ENCODE data around the gene SLC7A6.

The SLC7A6 gene

GRCh38 chr16:68306633-68307032 is 42.3 kb downstream of the SLC7A6 start:
- no peak for DNase-seq (ENCODE audit: low spot score)

- DNase-seq (ENCODE audit: low spot score), result no peak
These were observed 45.5 kb downstream of the SLC7A6 start for GRCh38 chr16:68309799-68310198.

DNA sequence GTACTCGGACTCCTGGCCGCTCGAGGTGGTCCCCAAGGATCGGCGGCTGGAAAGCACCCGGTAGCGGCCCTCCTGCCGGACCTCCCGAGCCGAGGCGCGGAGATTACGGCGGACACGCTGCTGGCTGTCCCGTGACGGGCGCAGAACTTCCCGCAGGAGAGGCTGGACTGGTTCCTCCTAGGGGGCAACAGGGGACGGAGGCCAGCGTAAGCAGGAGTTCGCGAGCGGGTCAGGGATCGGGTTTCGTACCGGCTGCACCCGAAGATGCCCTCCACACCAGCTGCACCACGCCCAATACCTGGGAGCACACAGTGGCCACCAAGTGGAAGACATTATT is 46.1 kb downstream of the SLC7A6 start:
- DNase-seq (ENCODE audit: low spot score), result no peak

DNA sequence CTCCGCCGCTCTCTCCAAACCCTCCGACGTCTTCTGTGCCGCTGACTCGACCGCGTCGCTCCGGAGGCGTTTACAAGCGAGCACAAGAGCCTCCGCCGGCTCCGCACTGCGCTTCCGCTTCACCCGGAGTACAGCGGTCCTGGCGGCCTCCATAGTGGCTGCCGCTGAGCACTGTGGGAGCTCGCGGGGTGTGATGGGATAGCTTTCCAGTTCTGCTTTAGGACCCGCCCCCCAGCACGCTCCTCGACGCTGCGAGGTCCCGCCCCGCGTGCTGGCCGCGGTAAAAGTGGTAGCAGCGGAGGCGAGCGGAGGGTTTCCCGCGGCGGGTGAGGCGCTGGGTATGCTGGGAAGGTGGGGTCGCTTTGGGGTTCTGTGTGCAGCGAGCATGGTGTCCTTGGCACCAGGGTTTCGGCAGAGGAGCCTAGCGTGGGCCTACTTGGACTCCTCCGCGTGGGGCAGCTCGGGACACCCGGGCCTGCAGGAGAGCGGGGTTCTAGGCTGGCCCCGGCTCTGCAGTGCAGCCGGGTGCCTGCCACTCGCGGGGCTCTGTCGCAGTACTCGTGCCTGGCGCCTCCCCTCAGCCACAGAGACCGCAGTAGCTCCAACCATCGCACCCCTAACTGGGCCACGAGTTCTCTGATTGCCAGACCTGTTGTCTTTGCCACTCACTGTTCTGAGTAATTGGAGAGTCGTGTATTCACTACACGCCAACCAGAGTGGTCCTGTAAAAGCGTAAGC is 46.6 kb downstream of the SLC7A6 start, which contains the start of the genes PRMT7 and SLC7A6OS:
Gene PRMT7, plus strand, starts transcription at position 246 of the 738 bp plus-strand sequence. CDS start 4,961 bp downstream, outside the sequence.
Gene SLC7A6OS, minus strand, starts transcription at position 173 of the 738 bp plus-strand sequence. Its CDS starts 20 bp downstream, at position 153.
- DNase-seq (ENCODE audit: low spot score), result peak; percentile 88

GRCh38 chr16:68313116-68313515 is 48.8 kb downstream of the SLC7A6 start:
- no peak for DNase-seq (ENCODE audit: low spot score)

DNA sequence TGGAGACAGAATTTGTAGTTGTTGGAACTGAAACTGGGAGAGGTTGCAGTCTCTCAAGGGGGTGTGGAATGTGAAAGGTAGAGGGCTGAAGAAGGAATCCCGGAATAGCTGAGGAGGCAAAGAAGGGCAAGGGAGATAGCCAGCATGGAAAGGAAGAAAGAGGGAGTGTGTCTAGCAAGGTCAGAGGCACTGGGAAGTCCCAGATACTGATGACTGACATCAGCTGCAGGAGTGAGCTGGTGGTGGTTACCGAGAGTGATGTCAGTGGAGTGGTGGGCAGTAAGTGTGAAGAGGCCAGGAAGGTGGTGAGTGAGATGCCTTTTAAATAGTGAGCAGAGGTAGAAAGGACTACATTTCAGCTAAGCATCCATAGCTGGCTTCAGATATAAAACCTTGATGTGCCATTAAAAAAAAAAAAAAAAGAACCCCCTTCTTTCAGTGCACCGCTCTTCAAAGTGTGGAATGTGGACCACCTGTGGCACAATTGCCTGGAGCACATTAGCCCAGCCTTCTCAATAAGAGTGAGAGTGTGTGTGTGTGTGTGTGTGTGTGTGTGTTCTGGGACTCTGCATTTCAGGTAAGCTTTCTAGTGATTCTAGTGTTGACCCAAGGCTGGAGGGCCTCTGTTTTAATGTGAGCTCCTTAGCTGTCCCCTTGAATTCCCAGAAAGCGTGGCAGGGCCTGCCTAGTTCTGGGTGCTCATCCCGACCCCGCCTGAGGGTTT is 55.0 kb downstream of the SLC7A6 start:
- DNase-seq (ENCODE audit: low spot score), result no peak

- DNase-seq (ENCODE audit: low spot score), result no peak
These were observed 60.0 kb downstream of the SLC7A6 start for GRCh38 chr16:68324336-68324735.

GRCh38 chr16:68324780-68325357 is 60.5 kb downstream of the SLC7A6 start:
- no peak for DNase-seq (ENCODE audit: low spot score)

- peak; percentile 84 for DNase-seq (ENCODE audit: low spot score)
These were observed 64.0 kb downstream of the SLC7A6 start for GRCh38 chr16:68328151-68328859.

- no peak for DNase-seq (ENCODE audit: low spot score)
These were observed 64.6 kb downstream of the SLC7A6 start for GRCh38 chr16:68328860-68329390.

- DNase-seq (ENCODE audit: low spot score), result no peak
These were observed 67.6 kb downstream of the SLC7A6 start for GRCh38 chr16:68331879-68332410.

DNA sequence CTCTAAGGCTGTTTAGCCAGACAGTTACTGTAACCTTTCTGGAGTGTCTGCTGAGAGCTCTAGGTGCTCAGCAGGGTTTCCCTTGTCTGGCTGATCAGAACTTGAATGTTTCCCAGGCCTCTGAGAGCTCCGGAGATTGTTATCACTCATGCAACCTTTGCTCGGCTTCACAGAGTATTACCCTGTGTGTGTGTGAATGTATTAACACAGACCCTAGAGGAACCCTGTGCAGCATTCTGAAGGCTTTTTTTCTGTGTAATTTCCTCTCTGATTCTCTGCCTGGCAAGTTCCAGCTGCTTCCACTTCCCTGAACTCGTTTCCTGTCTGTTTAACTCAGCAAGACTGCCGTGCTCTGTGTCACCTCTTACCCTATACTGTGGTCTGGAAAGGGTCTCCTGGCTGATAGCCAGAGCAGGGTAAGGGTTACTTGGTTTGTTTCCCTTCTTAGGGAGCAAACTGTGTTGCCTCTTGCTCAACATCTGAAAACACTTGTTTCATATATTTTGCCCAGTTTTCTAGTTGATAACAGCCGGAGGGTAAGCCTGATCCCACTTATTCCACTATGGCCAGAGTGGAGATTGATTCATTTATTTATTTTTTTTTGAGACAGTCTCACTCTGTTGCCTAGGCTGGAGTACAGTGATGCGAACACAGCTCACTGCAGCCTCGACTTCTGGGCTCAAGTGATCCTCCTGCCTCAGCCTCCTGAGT is 68.2 kb downstream of the SLC7A6 start:
- DNase-seq (ENCODE audit: low spot score), result no peak

GRCh38 chr16:68335175-68335574 is 70.8 kb downstream of the SLC7A6 start:
- no peak for DNase-seq (ENCODE audit: low spot score)

DNA sequence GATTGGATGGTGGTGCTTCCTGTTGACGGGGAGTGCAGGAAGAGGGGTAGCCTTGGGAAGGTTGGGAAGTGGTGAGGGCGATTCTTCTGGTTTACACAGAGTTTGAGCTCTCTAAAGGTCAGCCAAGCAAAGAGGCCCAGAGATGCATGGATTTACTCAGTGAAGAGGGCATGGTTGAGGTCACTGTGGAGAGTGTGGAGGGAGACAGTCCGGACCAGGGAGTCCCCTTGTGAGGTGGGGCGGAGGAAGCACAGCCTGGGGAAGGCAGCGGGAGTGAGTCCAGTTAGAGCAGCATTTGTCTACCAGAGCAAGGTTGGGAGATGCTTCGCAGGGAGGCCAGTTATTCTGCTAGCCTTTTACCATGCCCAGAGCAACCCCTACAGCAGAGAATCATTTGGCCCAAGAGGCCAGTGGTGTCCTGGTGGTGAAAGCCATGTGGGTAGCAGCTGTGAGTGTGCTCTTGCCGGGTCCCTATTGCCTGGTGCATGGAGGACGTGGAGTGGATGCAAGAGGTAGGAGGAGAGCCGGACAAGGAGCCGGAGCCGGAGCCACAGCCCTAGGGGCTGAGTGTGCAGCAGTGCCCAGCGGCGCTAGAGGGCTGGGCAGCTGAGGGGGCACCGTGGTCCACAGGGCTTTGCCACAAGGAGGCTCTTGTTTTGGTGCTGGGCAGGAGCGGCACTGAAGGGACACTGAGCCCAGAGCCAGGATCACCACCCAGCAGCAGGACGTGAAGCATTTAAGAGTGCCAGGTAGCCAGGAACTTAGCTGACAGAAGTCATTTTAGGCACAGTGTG is 74.2 kb downstream of the SLC7A6 start:
- no peak for DNase-seq (ENCODE audit: low spot score)

GRCh38 chr16:68339214-68339613 is 74.9 kb downstream of the SLC7A6 start:
- DNase-seq (ENCODE audit: low spot score), result no peak

GRCh38 chr16:68342620-68343019 is 78.3 kb downstream of the SLC7A6 start:
- DNase-seq (ENCODE audit: low spot score), result no peak

DNA sequence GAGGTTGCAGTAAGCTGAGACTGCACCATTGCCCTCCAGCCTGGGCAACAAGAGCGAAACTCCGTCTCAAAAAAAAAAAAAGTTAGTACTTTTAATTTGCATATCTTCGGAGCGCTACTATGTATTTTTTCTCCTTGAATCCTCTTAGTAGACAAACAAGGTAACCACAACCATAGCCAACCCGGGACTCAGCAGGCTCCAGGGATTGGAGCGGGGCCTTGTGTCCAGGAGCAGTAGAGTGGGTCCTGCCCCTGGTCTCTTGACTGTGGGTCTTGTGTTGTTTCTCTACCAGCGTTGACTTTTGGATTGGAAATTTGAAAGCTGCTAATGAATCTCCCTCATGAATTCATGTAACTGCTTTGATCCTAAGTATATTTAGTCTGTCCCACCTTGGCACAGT is 78.8 kb downstream of the SLC7A6 start:
- no peak for DNase-seq (ENCODE audit: low spot score)

- no peak for DNase-seq (ENCODE audit: low spot score)
These were observed 79.9 kb downstream of the SLC7A6 start for GRCh38 chr16:68344252-68344651.

- DNase-seq (ENCODE audit: low spot score), result no peak
These were observed 81.1 kb downstream of the SLC7A6 start for GRCh38 chr16:68345351-68345810.

DNA sequence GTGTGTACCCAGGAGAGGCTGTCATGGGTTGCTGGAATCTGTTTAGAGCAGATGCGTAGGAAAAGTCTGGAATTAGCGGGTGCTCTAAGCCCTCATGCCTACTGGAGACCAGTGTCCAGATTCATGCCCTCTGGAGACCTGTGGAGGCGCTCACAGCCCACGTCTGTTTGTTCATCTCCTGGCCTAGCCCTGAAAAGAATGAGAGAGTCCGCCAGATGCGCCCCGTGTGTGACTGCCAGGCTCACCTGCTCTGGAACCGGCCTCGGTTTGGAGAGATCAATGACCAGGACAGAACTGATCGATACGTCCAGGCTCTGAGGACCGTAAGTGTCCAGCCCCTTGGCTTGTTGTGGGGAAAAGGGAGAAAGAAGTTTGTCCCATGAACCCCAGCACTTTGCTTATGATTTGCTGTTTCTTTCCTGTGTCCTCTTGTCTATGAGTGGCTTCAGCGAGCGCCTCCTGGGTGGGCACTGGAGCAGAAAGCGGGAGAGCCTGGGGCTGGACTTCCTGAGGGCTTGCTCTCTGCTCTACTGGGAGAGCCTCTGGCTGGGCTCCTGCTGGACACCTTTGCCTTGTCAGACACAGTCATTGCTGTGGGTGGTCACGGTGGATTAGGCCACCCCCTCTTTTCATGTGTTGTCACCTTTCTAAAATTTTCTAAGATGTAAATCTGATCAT is 81.8 kb downstream of the SLC7A6 start:
- DNase-seq (ENCODE audit: low spot score), result no peak
